AG04450 (cell line): Measurements from ENCODE around the gene PTPRT. TPM values are rescaled to one million over a fixed set of nuclear protein-coding genes. Genes with fewer than 3 reads are reported as not detected.

Experiments
- CTCF ChIA-PET: fragments of 300-600, 350-600 bp; formaldehyde crosslinking; extraction: SDS; loops from one replicate; lab custom pipeline; 2022; ENCODE audit warnings: antibody characterized with exemption, inconsistent platforms; lab: Charles Lee
- POLR2A ChIA-PET: fragments of 350-600 bp; formaldehyde crosslinking; extraction: SDS; loops from one replicate; lab custom pipeline; 2021; ENCODE audit warnings: antibody characterized with exemption, inconsistent platforms; lab: Yijun Ruan, JAX
- DNase-seq: peaks from one replicate; pipeline ENCODE4 v3.0.0-alpha.2; 2011; ENCODE audit warnings: low read depth, low spot score
- H3K27ac ChIP-seq: one replicate; pipeline ENCODE4 v1.5.1; 2012; ENCODE audit warnings: low read depth, low read length, control low read depth
- H3K27me3 ChIP-seq: one replicate; pipeline ENCODE4 v1.6.0; 2012; ENCODE audit warnings: low read length; ENCODE audit not compliant: control insufficient read depth, insufficient read depth
- H3K4me3 ChIP-seq: 2 replicates; pipeline ENCODE4 v1.5.1; 2011; ENCODE audit warnings: mild to moderate bottlenecking, low read depth, low read length, control low read depth
- H3K9me3 ChIP-seq: 2 replicates; pipeline ENCODE4 v1.5.1; 2012; ENCODE audit warnings: low read length; ENCODE audit not compliant: control insufficient read depth, insufficient read depth
- CTCF ChIP-seq: IDR thresholded peaks from 2 replicates; pipeline ENCODE4 v1.5.1; 2011; ENCODE audit warnings: low read depth, low read length, control low read depth, inconsistent platforms
- polyA plus RNA-seq: library from polyadenylated mRNA; depleted of rRNA; stranded (reverse); fragments of >200 nt; gene quantifications from 2 replicates; pipeline ENCODE4 v1.2.3, GENCODE V29; 2011

PTPRT gene
- polyA plus RNA-seq, 1 experiment: not detected

GRCh38 chr20:43057317-43057716 lies 132.4 kb downstream of the PTPRT start:
- ChIA-PET POLR2A (no interaction called here), CTCF (no interaction called here)
- no peak for TF ChIP-seq CTCF
- Histone ChIP-seq H3K27me3 (no peaks in the 10 kb centered on the region), H3K9me3 (peaks cover 27% of the 10 kb centered on the region), H3K27ac (no peak overlapping the region), H3K4me3 (no peak overlapping the region)
- DNase-seq: no peak

- Histone ChIP-seq H3K27me3 (no peaks in the 10 kb centered on the region), H3K4me3 (no peak overlapping the region), H3K9me3 (peaks cover 23% of the 10 kb centered on the region), H3K27ac (no peak overlapping the region)
- TF ChIP-seq CTCF: no peak
- ChIA-PET POLR2A (no interaction called here), CTCF (no interaction called here)
- no peak for DNase-seq
These were observed 134.4 kb downstream of the PTPRT start for GRCh38 chr20:43055181-43055884.

- POLR2A ChIA-PET: no interaction called here
These were observed 137.2 kb downstream of the PTPRT start for GRCh38 chr20:43052532-43052931.

GRCh38 chr20:43046966-43047365 lies 142.7 kb downstream of the PTPRT start:
- no peak overlapping the region for H3K4me3 ChIP-seq
- TF ChIP-seq CTCF: no peak
- H3K27me3 ChIP-seq: no peaks in the 10 kb centered on the region
- peaks cover 39% of the 10 kb centered on the region for H3K9me3 ChIP-seq
- ChIA-PET POLR2A (no interaction called here), CTCF (no interaction called here)
- DNase-seq: no peak
- no peak overlapping the region for H3K27ac ChIP-seq

More at GRCh38 chr20:43052532-43052931, 137.2 kb downstream of the PTPRT start:
- no peak for DNase-seq
- no peak for TF ChIP-seq CTCF
- Histone ChIP-seq H3K4me3 (no peak overlapping the region), H3K27me3 (no peaks in the 10 kb centered on the region), H3K9me3 (peaks cover 33% of the 10 kb centered on the region), H3K27ac (no peak overlapping the region)
- CTCF ChIA-PET: no interaction called here

- H3K4me3 ChIP-seq: no peak overlapping the region
- peaks cover 38% of the 10 kb centered on the region for H3K9me3 ChIP-seq
- no peak for DNase-seq
- H3K27me3 ChIP-seq: no peaks in the 10 kb centered on the region
- ChIA-PET CTCF (no interaction called here), POLR2A (no interaction called here)
- TF ChIP-seq CTCF: no peak
- H3K27ac ChIP-seq: no peak overlapping the region
These were observed 145.8 kb downstream of the PTPRT start for GRCh38 chr20:43043887-43044286.
